DMS 273 (cell line): ENCODE measurements around the gene LOXL1.

Experiments used
- DNase-seq: peaks from one replicate; lab custom pipeline; 2025; ENCODE audit not compliant: unreplicated experiment; lab: John Stamatoyannopoulos, UW

Gene LOXL1

DNA sequence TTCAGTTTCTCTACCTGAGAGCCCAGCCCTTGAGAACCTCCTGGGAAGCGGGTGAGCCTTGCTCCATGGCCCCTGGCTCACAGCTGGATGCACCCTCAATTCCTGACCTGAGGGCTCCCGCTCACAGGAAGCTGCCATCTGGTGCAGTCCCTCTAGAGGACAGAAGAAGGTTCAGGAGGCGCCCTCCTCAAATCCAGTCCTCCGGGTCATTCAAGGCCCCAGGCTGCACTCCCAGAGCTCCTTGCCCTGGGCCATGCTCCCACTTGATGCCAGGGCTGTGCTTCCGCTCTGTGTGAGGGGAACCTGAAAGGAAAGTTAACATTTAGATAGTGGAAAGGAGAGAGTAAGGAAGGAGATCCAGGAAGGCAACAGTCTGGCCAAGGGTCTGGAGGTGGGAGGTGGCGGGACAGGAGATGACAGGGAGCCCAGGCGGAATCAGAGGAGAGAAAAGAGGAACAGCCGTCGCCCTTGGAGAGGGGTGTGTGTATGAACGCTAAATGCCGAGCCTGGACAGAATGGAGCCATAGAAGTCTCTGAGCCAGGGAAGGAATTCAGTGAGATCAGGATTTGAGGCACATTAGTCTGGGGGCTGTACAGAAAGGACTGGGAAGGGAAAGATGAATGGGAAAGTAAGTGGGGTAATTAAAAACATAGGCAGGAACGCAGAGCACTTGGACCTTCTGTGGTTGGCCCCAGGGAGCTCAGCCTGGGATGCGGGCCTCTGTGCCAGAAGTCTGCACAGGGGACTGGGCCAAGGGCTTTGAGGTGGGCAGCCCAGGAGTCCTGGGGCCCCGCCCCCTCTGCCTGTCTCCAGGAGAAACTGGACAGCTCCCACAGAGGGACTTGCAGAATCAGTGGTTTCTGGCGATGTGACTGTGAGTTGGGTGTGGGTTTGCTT lies 26.8 kb upstream of the LOXL1 start:
- DNase-seq: peak; percentile 60

- peak; percentile 79 for DNase-seq
These were observed 26.1 kb upstream of the LOXL1 start for GRCh38 chr15:73900095-73900712.

DNA sequence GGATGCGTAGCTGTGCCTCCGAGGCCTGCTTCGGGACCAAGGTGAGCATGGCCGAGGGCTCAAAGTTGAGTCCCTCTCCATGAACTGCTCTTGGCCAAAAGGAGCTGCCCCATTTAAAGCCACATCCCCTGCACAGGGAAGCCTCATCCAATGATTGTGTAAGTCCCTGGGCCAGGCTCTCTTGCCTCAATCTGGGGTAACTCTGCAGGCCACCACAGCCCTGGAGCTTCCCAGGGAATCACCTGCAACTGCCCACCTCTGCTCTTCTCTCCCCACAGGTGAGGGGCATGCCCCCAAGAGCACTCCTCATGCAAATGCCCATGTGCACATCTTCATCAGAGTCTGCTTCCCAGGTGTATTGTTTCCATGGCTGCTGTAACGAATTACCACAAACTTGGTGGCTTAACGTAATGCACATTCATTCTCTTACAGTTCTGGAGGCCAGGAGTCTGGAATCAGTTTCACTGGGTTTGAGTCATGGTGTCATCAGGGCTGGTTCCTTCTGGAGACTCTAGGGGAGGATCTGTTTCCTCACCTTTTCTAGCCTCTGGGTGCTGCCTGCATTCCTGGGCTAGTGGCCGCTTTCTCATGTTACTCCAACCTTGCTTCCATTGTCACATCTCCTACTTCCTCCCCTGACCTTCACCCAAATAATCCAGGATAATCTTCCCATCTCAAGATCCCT lies 25.0 kb upstream of the LOXL1 start:
- no peak for DNase-seq

GRCh38 chr15:73902121-73903020 lies 23.9 kb upstream of the LOXL1 start:
- no peak for DNase-seq

DNA sequence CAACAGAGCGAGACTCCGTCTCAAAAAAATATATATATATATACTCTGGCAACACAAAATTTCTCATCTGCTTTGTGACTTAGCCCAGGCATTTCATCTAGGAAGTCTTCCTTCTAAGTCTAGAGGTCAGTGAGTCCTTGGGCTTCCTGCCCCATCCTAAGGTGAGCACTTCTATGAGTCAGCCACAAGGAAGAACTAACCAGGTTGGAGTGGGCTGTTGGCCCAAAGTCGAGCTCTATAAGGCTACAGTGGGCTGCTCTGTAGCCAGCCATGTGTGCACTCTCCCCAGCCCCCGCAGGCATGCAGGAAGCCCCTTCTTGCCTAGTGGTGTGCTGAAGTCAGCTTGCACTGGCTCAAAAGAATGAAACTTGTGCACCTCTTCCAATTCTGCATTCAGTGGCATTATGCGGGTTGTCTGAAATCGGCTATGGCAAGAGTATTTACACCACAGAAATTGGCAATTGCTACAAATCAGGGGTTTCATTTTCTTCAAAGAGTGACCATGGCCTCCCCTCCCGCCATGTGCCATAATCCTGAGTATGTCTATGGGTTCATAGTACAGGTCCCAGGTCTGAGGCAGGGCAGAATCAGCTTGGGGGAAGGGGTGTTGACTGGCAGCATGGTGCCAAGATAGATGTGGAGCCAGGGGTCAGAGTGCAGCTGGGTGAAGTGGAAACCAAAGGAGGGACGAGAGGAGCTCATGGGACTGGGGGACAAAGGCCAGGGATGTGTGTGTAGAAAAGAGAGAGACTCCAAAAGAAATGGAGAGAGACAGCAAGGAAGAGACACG lies 22.0 kb upstream of the LOXL1 start:
- DNase-seq: no peak

DNA sequence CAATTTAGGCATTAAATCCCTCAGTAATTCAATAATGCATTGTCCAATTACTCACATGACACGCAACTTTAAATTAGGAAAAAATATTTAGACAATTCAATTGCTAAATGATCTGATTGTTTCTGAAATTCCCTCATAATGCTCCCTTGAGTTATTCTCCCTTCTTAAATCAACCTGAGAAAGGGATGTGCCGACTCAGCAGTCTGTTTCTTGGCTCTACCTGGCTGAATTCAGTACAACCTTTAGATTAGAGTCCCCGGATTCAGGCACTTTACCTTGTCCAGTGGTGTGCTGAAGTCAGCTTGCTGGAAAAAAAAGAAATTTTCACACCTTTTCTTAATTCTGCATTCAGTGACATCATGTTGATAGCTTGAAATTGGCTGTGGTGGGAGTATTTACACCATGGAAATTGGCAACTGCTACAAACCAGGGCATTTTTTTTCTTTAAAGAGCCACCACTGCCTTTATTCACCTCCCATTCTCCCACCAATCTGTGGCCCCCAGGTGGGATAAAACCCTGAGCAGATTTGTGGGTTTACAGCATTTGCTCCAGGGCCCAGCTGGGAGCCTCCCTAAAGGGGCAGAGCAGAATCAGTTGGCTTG lies 20.9 kb upstream of the LOXL1 start:
- DNase-seq: no peak

- no peak for DNase-seq
These were observed 19.8 kb upstream of the LOXL1 start for GRCh38 chr15:73906346-73907034.

DNA sequence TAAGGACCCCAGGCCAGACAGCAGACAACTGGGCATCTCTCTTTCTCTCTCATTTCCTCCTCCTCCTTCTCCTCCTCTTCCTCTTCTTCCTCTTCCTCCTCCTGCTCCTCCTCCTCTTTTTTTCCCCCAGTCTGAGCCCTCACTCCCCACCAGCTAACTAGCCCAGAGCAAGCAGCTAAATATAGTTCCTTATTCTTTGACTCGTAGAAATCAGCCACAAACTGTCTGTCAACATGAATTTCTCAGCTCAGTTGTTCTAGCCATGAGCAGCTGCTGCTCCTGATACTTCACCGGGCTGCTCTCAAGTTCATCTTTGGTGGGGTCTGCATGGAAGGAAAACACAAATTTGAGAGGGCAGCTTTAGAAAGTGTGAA lies 19.2 kb upstream of the LOXL1 start:
- no peak for DNase-seq

DNA sequence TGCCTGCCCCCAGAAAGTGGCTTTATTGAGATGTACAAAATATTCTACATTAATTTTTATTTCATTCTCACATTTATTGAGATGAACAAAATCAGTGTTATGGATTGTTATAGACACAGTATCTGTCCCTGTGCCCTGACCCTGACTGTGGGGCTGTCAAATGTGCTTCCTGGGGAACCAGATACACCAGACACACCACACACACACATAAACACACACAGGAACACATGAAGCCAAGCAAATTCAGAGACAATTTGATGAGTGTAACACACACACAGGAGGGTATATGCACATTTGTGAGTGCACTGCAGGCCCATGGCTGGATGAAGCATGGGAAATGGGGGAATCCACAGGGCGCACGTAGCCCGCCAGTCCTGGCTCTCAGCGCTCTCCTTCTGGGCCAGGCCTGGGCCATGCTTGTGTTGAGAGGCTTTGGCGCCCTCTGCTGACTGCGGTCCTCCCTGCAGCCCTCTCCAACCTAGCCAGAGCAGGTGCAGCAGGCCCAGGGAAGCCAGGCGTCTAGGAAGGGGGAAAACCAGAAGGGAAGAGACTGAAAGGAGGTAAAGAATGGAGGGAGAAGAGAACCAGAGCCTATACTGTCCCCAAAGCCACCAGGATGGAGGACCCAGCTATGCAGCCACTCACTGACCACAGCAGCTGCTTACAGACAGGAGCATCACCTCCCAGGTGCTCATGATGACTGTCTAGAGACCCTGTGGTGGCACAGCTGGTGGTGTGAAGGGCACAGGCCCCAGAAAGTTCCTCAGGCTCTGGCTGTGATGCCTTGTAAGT lies 18.0 kb upstream of the LOXL1 start:
- DNase-seq: peak; percentile 85

DNA sequence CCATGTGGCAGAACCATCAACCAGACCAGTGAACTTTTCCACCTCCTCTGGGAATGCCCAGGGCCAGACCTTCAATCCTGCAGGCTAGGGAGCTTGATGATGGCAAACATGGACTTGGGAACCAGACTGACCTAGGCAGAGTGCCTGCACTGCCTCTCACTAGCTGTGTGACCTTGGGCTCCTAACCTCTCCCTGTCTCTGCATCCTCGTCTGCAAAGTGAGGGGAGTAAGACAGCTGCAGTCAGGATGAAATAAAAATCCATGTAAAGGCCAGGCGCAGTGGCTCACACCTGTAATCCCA lies 17.5 kb upstream of the LOXL1 start:
- no peak for DNase-seq

DNA sequence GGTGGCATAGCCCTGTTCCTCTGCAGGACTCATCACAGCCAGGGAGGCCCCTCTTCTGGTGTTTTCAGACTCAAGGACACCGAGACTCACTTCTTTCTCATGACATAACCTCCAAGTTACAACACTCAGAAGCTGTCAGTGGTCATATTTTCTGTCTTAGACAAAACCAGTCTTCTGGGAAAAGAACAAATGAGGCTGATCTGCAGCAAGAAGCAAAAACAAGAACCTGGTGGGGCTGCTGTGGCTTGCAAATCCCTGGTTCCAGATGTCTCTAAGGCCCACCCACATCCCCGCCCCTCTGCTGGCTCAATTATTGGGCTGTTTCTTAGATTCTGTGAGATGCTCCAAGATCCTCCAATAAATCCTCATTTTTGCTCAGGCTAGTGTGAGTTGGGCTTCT lies 16.6 kb upstream of the LOXL1 start:
- DNase-seq: no peak

- no peak for DNase-seq
These were observed 15.5 kb upstream of the LOXL1 start for GRCh38 chr15:73910522-73911303.

GRCh38 chr15:73912030-73912596 lies 14.1 kb upstream of the LOXL1 start:
- DNase-seq: no peak

DNA sequence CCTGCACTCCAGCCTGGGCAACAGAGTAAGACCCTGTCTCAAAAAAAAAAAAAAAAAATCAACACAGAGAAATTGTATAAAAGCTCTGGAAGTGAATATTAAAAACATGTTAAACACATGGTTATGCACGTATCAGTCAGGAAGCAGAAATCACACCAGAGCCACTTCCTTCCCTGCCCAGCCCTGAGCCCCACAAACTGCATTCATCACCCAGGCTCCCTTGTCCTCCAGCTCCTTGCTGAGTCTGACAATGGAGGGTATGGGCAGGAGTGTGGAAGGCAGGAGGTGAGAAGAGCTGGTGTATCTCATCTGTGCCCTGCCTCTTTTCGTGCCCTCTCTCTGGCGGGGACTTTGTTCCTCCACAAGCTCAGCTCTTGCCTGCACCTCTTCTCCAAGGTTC lies 12.1 kb upstream of the LOXL1 start:
- DNase-seq: no peak

DNA sequence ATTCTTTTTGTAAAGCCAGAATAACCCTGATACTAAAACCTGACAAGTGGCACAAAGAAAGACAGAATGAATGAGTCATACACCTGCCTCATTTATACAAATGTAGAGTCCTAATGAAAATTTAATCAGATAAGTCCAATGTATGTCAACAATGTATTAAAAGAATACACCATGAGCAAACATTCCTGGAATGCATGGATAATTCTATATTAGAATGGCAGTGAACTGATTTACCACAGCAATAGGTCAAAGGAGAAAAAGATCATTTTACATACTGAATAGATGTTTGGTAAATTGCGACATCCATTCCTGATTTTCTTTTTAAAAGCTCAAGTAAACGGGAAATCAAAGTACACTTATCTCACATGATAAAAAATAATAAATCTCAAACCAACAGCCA lies 11.2 kb upstream of the LOXL1 start:
- DNase-seq: no peak

DNA sequence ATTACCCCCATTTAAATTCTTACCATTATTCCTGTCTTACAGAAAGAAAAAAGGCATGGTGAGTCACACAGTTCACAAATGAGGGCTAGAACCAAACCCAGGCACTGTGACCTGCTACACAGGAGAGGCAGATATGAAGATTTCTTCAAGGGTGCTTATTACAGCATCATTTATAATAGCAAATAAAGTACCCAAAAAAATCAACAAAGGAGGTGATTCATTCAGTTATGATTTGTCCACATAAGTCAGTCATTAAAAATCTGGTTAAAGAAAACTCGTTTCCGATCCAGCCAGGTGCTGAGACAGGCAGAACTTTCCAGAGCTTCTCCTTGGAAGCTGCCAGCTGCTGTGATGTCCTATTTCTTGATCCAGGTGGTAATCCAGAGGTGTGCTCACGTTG lies 7.5 kb upstream of the LOXL1 start:
- no peak for DNase-seq

GRCh38 chr15:73919706-73920105 lies 6.6 kb upstream of the LOXL1 start:
- no peak for DNase-seq
